Activated naive CD8-positive, alpha-beta T cell treated with anti-CD3 and anti-CD28 coated beads, Interleukin-2, amount 50 U/mL, for 16 hours (primary cell): ENCODE measurements around the gene MYO3A.
"Not testable (repeated sequence)": the region's sequence is repeated elsewhere in the genome, so short reads cannot be mapped to it uniquely, and the experiment has no call there.

Experiments used
- DNase-seq: peaks from one replicate; pipeline ENCODE4 v3.0.0-alpha.2; 2020; ENCODE audit warnings: low read depth, low spot score

The MYO3A gene

GRCh38 chr10:26081459-26081858 lies 147.4 kb downstream of the MYO3A start:
- DNase-seq = no peak

- DNase-seq = no peak
Observed at GRCh38 chr10:26085549-26085948, 151.5 kb downstream of the MYO3A start.

- no peak for DNase-seq
Observed at GRCh38 chr10:26087666-26088065, 153.6 kb downstream of the MYO3A start.

- DNase-seq = no peak
Observed at GRCh38 chr10:26090026-26090425, 156.0 kb downstream of the MYO3A start.

- DNase-seq = no peak
Observed at GRCh38 chr10:26090762-26091161, 156.7 kb downstream of the MYO3A start.

GRCh38 chr10:26093229-26093628 lies 159.2 kb downstream of the MYO3A start:
- no peak for DNase-seq

GRCh38 chr10:26095781-26096180 lies 161.8 kb downstream of the MYO3A start:
- DNase-seq = no peak

- not testable (repeated sequence) for DNase-seq
Observed at GRCh38 chr10:26097549-26097948, 163.5 kb downstream of the MYO3A start.

- DNase-seq = no peak
Observed at GRCh38 chr10:26112532-26112931, 178.5 kb downstream of the MYO3A start.

GRCh38 chr10:26138613-26139012 lies 204.6 kb downstream of the MYO3A start:
- no peak for DNase-seq

- no peak for DNase-seq
Observed at GRCh38 chr10:26156019-26156418, 222.0 kb downstream of the MYO3A start.

GRCh38 chr10:26157734-26158133 lies 223.7 kb downstream of the MYO3A start:
- no peak for DNase-seq

GRCh38 chr10:26169466-26169865 lies 235.4 kb downstream of the MYO3A start:
- DNase-seq = no peak

GRCh38 chr10:26172131-26172530 lies 238.1 kb downstream of the MYO3A start:
- DNase-seq = no peak

GRCh38 chr10:26173837-26174236 lies 239.8 kb downstream of the MYO3A start:
- DNase-seq = no peak

GRCh38 chr10:26177341-26177740 lies 243.3 kb downstream of the MYO3A start:
- no peak for DNase-seq

GRCh38 chr10:26194275-26194674 lies 260.2 kb downstream of the MYO3A start:
- DNase-seq = no peak

- DNase-seq = no peak
Observed at GRCh38 chr10:26197248-26197647, 263.2 kb downstream of the MYO3A start.

- DNase-seq = no peak
Observed at GRCh38 chr10:26198119-26198518, 264.1 kb downstream of the MYO3A start.

- DNase-seq = no peak
Observed at GRCh38 chr10:26199841-26200240, 265.8 kb downstream of the MYO3A start.

- no peak for DNase-seq
Observed at GRCh38 chr10:26205223-26205622, 271.2 kb downstream of the MYO3A start.

GRCh38 chr10:26211781-26212444 lies 277.9 kb downstream of the MYO3A start:
- DNase-seq = no peak

GRCh38 chr10:26212511-26212910 lies 278.5 kb downstream of the MYO3A start:
- no peak for DNase-seq
